Spleen (tissue), 13 donors: ENCODE data around the gene GNS. TPM values are rescaled to one million over a fixed set of nuclear protein-coding genes. Genes with fewer than 3 reads are reported as not detected.

Source experiments
- DNase-seq: peaks from one replicate; pipeline ENCODE4 v3.0.0-alpha.2; 2020
- H3K27ac ChIP-seq, 8 donors: fragments of 200-600 bp; sonication (generic) in 7 of 8; 1 replicate in 4 of 8; 2 replicates in 4 of 8; pipeline versions ENCODE4 v1.5.0 to v1.8.0; 2016 to 2021; ENCODE audit warnings: inconsistent platforms in 4 of 8, mild to moderate bottlenecking in 4 of 8, moderate library complexity in 1 of 8
- H3K27me3 ChIP-seq, 7 donors: fragments of 200-600 bp; sonication (generic) in 6 of 7; replicated peaks in 1 of 7; 1 replicate in 4 of 7; 2 replicates in 3 of 7; pipeline versions ENCODE4 v1.5.0 to v1.8.0; 2016 to 2021; ENCODE audit warnings: inconsistent platforms in 3 of 7, mild to moderate bottlenecking in 1 of 7
- H3K36me3 ChIP-seq, 6 donors: fragments of 200-600 bp; sonication (generic) in 5 of 6; 1 replicate in 4 of 6; 2 replicates in 2 of 6; pipeline versions ENCODE4 v1.5.0 to v1.8.0; 2016 to 2021; ENCODE audit warnings: inconsistent platforms in 2 of 6
- H3K4me1 ChIP-seq, 6 donors: fragments of 200-600 bp; sonication (generic) in 5 of 6; 1 replicate in 3 of 6; 2 replicates in 3 of 6; pipeline versions ENCODE4 v1.5.0 to v1.8.0; 2016 to 2021; ENCODE audit warnings: inconsistent platforms in 3 of 6
- H3K4me3 ChIP-seq, 8 donors: fragments of 200-600 bp; sonication (generic) in 7 of 8; 1 replicate in 4 of 8; 2 replicates in 4 of 8; pipeline versions ENCODE4 v1.5.0 to v1.8.0; 2016 to 2021; ENCODE audit warnings: inconsistent platforms in 4 of 8, mild to moderate bottlenecking in 4 of 8, moderate library complexity in 2 of 8
- H3K9me3 ChIP-seq, 8 donors: fragments of 200-600 bp; sonication (generic) in 7 of 8; 1 replicate in 4 of 8; 2 replicates in 4 of 8; pipeline versions ENCODE4 v1.5.0 to v1.8.0; 2016 to 2021; ENCODE audit warnings: inconsistent platforms in 4 of 8
- CTCF ChIP-seq, 11 experiments: fragments of 200-600 bp in 7 of 11; fragments of 450-650 bp in 4 of 11; sonication (generic) in 4 of 11; IDR thresholded peaks in 8 of 11; conservative IDR thresholded peaks in 3 of 11; 1 replicate in 7 of 11; 2 replicates in 4 of 11; pipeline versions ENCODE4 v1.4.0 to v1.8.0; 2016 to 2021; ENCODE audit warnings: antibody characterized with exemption in 11 of 11, inconsistent platforms in 4 of 11, mild to moderate bottlenecking in 1 of 11
- POLR2A ChIP-seq, 3 donors: fragments of 450-650 bp; IDR thresholded peaks; one replicate each; pipeline ENCODE4 v1.5.1; 2017; ENCODE audit warnings: antibody characterized with exemption in 3 of 3, mild to moderate bottlenecking in 1 of 3
- POLR2AphosphoS5 ChIP-seq, 3 donors: sonication (generic); formaldehyde crosslinking; IDR thresholded peaks; one replicate each; pipeline ENCODE4 v1.5.1; 2017; ENCODE audit warnings: antibody characterized with exemption in 3 of 3
- WGBS, 5 donors: extraction: QIAGEN DNeasy Blood & Tissue Kit in 3 of 5; methylation state at CpG; one replicate each; pipeline versions ENCODE4 v1.1.5 to v1.1.7; 2013 to 2018; 5-methylcytosine and 5-hydroxymethylcytosine counted together
- intact Hi-C: fragments of 100-400 bp; cut with DNase I; formaldehyde crosslinking; loops from one replicate; pipeline ENCODE4 v1.15.0; 2023; ENCODE audit warnings: low total_unique reads
- long read RNA-seq, 2 donors: transcript quantifications; one replicate each; lab custom pipeline, GENCODE V29; 2026
- polyA plus RNA-seq, 3 donors: library from polyadenylated mRNA; stranded (reverse); fragments of 200-250 nt; gene quantifications; one replicate each; pipeline ENCODE4 v1.2.1, GENCODE V29; 2013
- total RNA-seq, 7 donors: library from RNA; depleted of rRNA in 3 of 7; stranded (reverse); fragments of >200 nt in 3 of 7; fragmentation: NEBNext Ultra II Directional in 4 of 7; extraction: Animal tissue kit (Norgen Biotek cat#: 25700) in 4 of 7; gene quantifications; one replicate each; pipeline versions ENCODE4 v1.1.0 to v1.2.1, GENCODE V29; 2016 to 2021
- donor health status: healthy with polysubstance abuse.
- donor health status: DM: no; HTN: no; CAD: no; lungs with moderate emphysema.
- donor health status: DM: no; HTN: no; CAD: no.
- donor health status: Bipolar disorder and iron deficiency.
- donor health status: healthy.
- donor health status: DM: no; HTN: no; CAD: no.
- donor health status: DM: yes; HTN: yes; CAD: no.

The GNS gene
- total RNA-seq (100 to 1,000 TPM in 6 of 7 donors, 10 to 100 TPM in 1; 99.4 to 154 (median 130) TPM), polyA plus RNA-seq (10 to 100 TPM in 2 of 3 donors, 1 to 10 TPM in 1; 8.3 to 17.1 (median 13.8) TPM)
- long read RNA-seq, donor 1, full-length matches to known transcripts: 11 of 35 reads
- long read RNA-seq, donor 1, partial matches to known transcripts: 24 of 35 reads
- long read RNA-seq, donor 1, other reads (novel, unspliced or antisense): 0 of 35 reads
- long read RNA-seq, donor 2, full-length matches to known transcripts: 12 of 18 reads
- long read RNA-seq, donor 2, partial matches to known transcripts: 6 of 18 reads
- long read RNA-seq, donor 2, other reads (novel, unspliced or antisense): 0 of 18 reads

- DNase-seq: peak; percentile 99
- Histone ChIP-seq H3K36me3 (peaks cover 0 to 10% (median 0%) of the 10 kb centered on the region in 6 donors), H3K4me1 (peaks cover 25 to 63% (median 50%) of the 10 kb centered on the region in 6 donors), H3K9me3 (no peaks in the 10 kb centered on the region), H3K27me3 (no peaks in the 10 kb centered on the region), H3K4me3 (peak within 1 kb of the TSS; percentile 70 to 99 (median 85)), H3K27ac (peak within 1 kb of the TSS; percentile 84 to 93 (median 87))
- 0 to 1% (median 0%) methylated on average over 51 to 67 of the region's 67 CpGs for WGBS, 5 donors
- TF ChIP-seq POLR2AphosphoS5 (IDR thresholded peaks at IDR 0.05): peak; percentile 91 to 95 (median 95)
- TF ChIP-seq CTCF (IDR thresholded peaks at IDR 0.05 in 8 of 11, conservative IDR thresholded peaks at IDR 0.05 in 3 of 11): peak in 4 of 11 experiments; percentile 9 to 38 (median 21)
- TF ChIP-seq POLR2A (IDR thresholded peaks at IDR 0.05): peak in 1 of 3 donors; percentile 63
- intact Hi-C loops: no loop called here
These were observed at the start of gene GNS for GRCh38 chr12:64759035-64759894. Gene GNS, minus strand, starts transcription at chr12:64759406. Its CDS starts 130 bp downstream, at chr12:64759276.

GRCh38 chr12:64808110-64808509 lies 48.9 kb upstream of the GNS start:
- H3K27ac ChIP-seq: no peak overlapping the region
- no peaks in the 10 kb centered on the region for H3K4me1 ChIP-seq
- TF ChIP-seq POLR2AphosphoS5 (IDR thresholded peaks at IDR 0.05): no peak
- TF ChIP-seq CTCF (IDR thresholded peaks at IDR 0.05 in 8 of 11, conservative IDR thresholded peaks at IDR 0.05 in 3 of 11): no peak
- TF ChIP-seq POLR2A (IDR thresholded peaks at IDR 0.05): no peak
- intact Hi-C loops: no loop called here
- peaks cover 0 to 4% (median 0%) of the 10 kb centered on the region in 7 donors for H3K27me3 ChIP-seq
- WGBS, 5 donors: 17 to 21% (median 21%) methylated on average over 5 of the region's 5 CpGs
- no peaks in the 10 kb centered on the region for H3K9me3 ChIP-seq
- no peak overlapping the region for H3K4me3 ChIP-seq
- no peak for DNase-seq
- H3K36me3 ChIP-seq: no peaks in the 10 kb centered on the region

- TF ChIP-seq CTCF (IDR thresholded peaks at IDR 0.05 in 8 of 11, conservative IDR thresholded peaks at IDR 0.05 in 3 of 11) (no peak), POLR2A (IDR thresholded peaks at IDR 0.05) (no peak), POLR2AphosphoS5 (IDR thresholded peaks at IDR 0.05) (no peak)
- no peaks in the 10 kb centered on the region for H3K9me3 ChIP-seq
- no peak for DNase-seq
- H3K27me3 ChIP-seq: peaks cover 0 to 4% (median 0%) of the 10 kb centered on the region in 7 donors
- H3K27ac ChIP-seq: no peak overlapping the region
- 68 to 80% (median 73%) methylated on average over 7 of the region's 7 CpGs for WGBS, 5 donors
- H3K36me3 ChIP-seq: no peaks in the 10 kb centered on the region
- intact Hi-C loops: no loop called here
- no peak overlapping the region for H3K4me3 ChIP-seq
- H3K4me1 ChIP-seq: peaks cover 0 to 6% (median 3%) of the 10 kb centered on the region in 6 donors
These were observed 47.6 kb upstream of the GNS start for GRCh38 chr12:64806593-64807460.
